Measurements from ENCODE around the gene MXRA8.

DNA sequence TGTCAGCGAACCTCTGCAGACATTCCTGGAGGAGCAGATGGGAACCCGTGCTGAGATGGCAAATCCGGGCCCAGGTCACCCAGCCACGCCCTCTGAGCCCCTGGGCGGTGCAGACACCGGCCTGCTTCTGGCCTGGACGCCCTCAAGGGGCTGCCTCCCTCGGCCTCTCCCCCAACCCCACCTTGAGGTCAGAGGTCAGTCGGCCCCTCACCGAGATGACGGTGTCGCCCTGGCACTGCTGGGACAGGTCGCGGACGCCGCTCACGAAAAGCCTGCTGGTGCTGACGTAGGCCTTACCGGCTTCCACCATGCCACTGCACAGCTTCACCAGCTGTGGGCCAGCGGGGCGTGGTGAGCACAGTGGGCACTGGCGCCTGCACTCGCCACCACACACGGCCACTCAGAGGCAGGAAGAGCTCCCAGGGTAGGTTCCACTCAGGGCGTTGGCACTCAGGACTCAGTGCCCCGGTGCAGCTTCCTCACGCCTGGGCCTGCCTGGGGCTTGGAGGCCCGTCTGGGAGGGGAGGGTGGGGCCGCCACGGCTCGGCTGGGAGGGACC is 55.3 kb downstream of the MXRA8 start:
- TF ChIP-seq, protein P1, sequence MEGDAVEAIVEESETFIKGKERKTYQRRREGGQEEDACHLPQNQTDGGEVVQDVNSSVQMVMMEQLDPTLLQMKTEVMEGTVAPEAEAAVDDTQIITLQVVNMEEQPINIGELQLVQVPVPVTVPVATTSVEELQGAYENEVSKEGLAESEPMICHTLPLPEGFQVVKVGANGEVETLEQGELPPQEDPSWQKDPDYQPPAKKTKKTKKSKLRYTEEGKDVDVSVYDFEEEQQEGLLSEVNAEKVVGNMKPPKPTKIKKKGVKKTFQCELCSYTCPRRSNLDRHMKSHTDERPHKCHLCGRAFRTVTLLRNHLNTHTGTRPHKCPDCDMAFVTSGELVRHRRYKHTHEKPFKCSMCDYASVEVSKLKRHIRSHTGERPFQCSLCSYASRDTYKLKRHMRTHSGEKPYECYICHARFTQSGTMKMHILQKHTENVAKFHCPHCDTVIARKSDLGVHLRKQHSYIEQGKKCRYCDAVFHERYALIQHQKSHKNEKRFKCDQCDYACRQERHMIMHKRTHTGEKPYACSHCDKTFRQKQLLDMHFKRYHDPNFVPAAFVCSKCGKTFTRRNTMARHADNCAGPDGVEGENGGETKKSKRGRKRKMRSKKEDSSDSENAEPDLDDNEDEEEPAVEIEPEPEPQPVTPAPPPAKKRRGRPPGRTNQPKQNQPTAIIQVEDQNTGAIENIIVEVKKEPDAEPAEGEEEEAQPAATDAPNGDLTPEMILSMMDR (IDR thresholded peaks at IDR 0.05; ENCODE audit: insufficient read depth, low read length, poor library complexity, severe bottlenecking): no peak
- no peak for TF ChIP-seq EZH2phosphoT487 (conservative IDR thresholded peaks at IDR 0.05; ENCODE audit: low read length)
